ENCODE measurements around the gene ARPC2. TPM values are rescaled to one million over a fixed set of nuclear protein-coding genes. Genes with fewer than 3 reads are reported as not detected.

Gene ARPC2
- total and polyA plus RNA-seq, 10 of the 15 experiments (the other 5 are each of a cell fraction or from before 2014, with no cell fraction given), result 440 to 980 (median 709) TPM

- no peak for TF ChIP-seq USF2 (IDR thresholded peaks at IDR 0.05; ENCODE audit: borderline replicate concordance, low read depth, low read length)
These were observed 40.5 kb downstream of the ARPC2 start (continued) for GRCh38 chr2:218257390-218257981.

GRCh38 chr2:218259099-218259961 is 42.3 kb downstream of the ARPC2 start:
- Histone ChIP-seq H3K4me1 (ENCODE audit: control insufficient read depth, insufficient read depth, low read length) (peaks cover 33% of the 10 kb centered on the region), H3K9me3 (replicated peaks; ENCODE audit: control insufficient read depth, insufficient read depth, low read length) (no peaks in the 10 kb centered on the region), H3K36me3 (ENCODE audit: control insufficient read depth in 2 of 2, insufficient read depth in 2 of 2, low read length in 1 of 2) (peaks cover 7 to 16% of the 10 kb centered on the region in 2 experiments), H3K27me3 (replicated peaks in 1 of 2; ENCODE audit: control insufficient read depth in 2 of 2, insufficient read depth in 2 of 2, low read length in 1 of 2) (no peaks in the 10 kb centered on the region), H3K4me2 (ENCODE audit: control insufficient read depth, insufficient read depth) (no peak overlapping the region), H2AFZ (ENCODE audit: control insufficient read depth, low read depth, low read length) (no peak overlapping the region), H3K4me3 (no peak overlapping the region), H3K9ac (ENCODE audit: control insufficient read depth, insufficient read depth, low read length) (no peak overlapping the region), H3K27ac (ENCODE audit: control insufficient read depth, insufficient read depth) (no peak overlapping the region), H3K79me2 (ENCODE audit: control insufficient read depth, insufficient read depth, low read length) (no peaks in the 10 kb centered on the region), H4K20me1 (ENCODE audit: control insufficient read depth, insufficient read depth) (no peaks in the 10 kb centered on the region)
- POLR2A ChIA-PET, result interaction anchor here (0.6 to 2.5 kb wide), 2 partner anchors 11 to 24 kb away, joined by 3 to 19 read pairs; partner anchors contain the start of genes AAMP and PNKD
- no TSS peak for BruUV-seq (replicated peaks)
- no peak for ATAC-seq
- in situ Hi-C loops (cut with MboI), result loop anchor here (5.0 kb wide), 1 partner anchor 72 kb away; no protein-coding TSS in a partner anchor
- intact Hi-C loops (cut with micrococcal nuclease; ENCODE audit: unreplicated experiment), result loop anchor here (5.0 kb wide), 1 partner anchor 92 kb away; the partner anchor contains the start of gene CXCR1
- 86% methylated on average over 15 of the region's 15 CpGs for WGBS (ENCODE audit: insufficient coverage, insufficient replicate concordance, low lambda C conversion rate, missing lambda C conversion rate)
- no peak for DNase-seq (ENCODE audit: low read depth, low spot score)
- no peak for FAIRE-seq
- CTCF ChIA-PET, result interaction anchor here (0.9 to 4.7 kb wide), 7 partner anchors 12 to 74 kb away, joined by 3 to 25 read pairs (median 5); partner anchors contain the start of genes AAMP and PNKD
- RAD21 ChIA-PET (ENCODE audit: unreplicated experiment), result no interaction called here
- TF ChIP-seq CHD2 (IDR thresholded peaks at IDR 0.05; ENCODE audit: borderline replicate concordance, low read depth, low read length), result no peak
- no peak for TF ChIP-seq FOXK2 (IDR thresholded peaks at IDR 0.05)
- no peak for TF ChIP-seq ZBED1 (IDR thresholded peaks at IDR 0.05; ENCODE audit: borderline replicate concordance)
- no peak for TF ChIP-seq ZNF207 (IDR thresholded peaks at IDR 0.05; ENCODE audit: borderline replicate concordance)
- TF ChIP-seq SMAD5 (IDR thresholded peaks at IDR 0.05; ENCODE audit: low read depth), result no peak
- TF ChIP-seq MYB (IDR thresholded peaks at IDR 0.05; ENCODE audit: borderline replicate concordance, low read depth, low read length), result no peak
- no peak for TF ChIP-seq NRF1 (conservative IDR thresholded peaks at IDR 0.05; ENCODE audit: low read depth, low read length)
- no peak for TF ChIP-seq MXI1 (IDR thresholded peaks at IDR 0.05; ENCODE audit: low read depth, low read length)
- no peak for TF ChIP-seq LARP7 (IDR thresholded peaks at IDR 0.05)
- TF ChIP-seq, protein P1, sequence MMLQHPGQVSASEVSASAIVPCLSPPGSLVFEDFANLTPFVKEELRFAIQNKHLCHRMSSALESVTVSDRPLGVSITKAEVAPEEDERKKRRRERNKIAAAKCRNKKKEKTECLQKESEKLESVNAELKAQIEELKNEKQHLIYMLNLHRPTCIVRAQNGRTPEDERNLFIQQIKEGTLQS (IDR thresholded peaks at IDR 0.05; ENCODE audit: borderline replicate concordance, extremely low read depth, low read depth, low read length), result no peak
- no peak for TF ChIP-seq USF1 (IDR thresholded peaks at IDR 0.05; ENCODE audit: borderline replicate concordance, extremely low read length, insufficient read depth, low read depth, low read length)
- no peak for TF ChIP-seq MEF2B (IDR thresholded peaks at IDR 0.05; ENCODE audit: partially characterized antibody, poor library complexity, severe bottlenecking)
- TF ChIP-seq ASH2L (IDR thresholded peaks at IDR 0.05; ENCODE audit: borderline replicate concordance, low read depth), result no peak
- TF ChIP-seq CBX5 (IDR thresholded peaks at IDR 0.05; ENCODE audit: low read depth), result no peak
- no peak for TF ChIP-seq ZNF217 (IDR thresholded peaks at IDR 0.05)
- SMC1A ChIA-PET (ENCODE audit: uncharacterized antibody, unreplicated experiment), result interaction anchor here (3.2 kb wide), 1 partner anchor 74 kb away, joined by 15 read pairs; no protein-coding TSS in a partner anchor

All from GM12878 (cell line).